CD14-positive monocyte (primary cell): ENCODE data around the gene RHOC. TPM values are rescaled to one million over a fixed set of nuclear protein-coding genes. Genes with fewer than 3 reads are reported as not detected.

Experiments
- DNase-seq, 3 donors: peaks; one replicate each; pipeline ENCODE4 v3.0.0-alpha.2; 2011 to 2022
- H2AFZ ChIP-seq: 2 replicates; pipeline ENCODE4 v1.6.0; 2012; ENCODE audit warnings: mild to moderate bottlenecking, low read depth, low read length, inconsistent platforms; ENCODE audit not compliant: insufficient read depth, poor library complexity, severe bottlenecking
- H3K27ac ChIP-seq, 2 donors: 1 replicate in 1 of 2; 2 replicates in 1 of 2; pipeline ENCODE4 v1.5.1; 2012 to 2013; ENCODE audit warnings: low read length in 2 of 2, control low read depth in 1 of 2, inconsistent platforms in 1 of 2, low read depth in 1 of 2, mild to moderate bottlenecking in 1 of 2
- H3K27me3 ChIP-seq, 2 donors: one replicate each; pipeline versions ENCODE4 v1.6.0 to v1.6.1; 2011 to 2013; ENCODE audit warnings: low read length in 2 of 2; ENCODE audit not compliant: control insufficient read depth in 2 of 2, insufficient read depth in 2 of 2
- H3K36me3 ChIP-seq, 2 donors: replicated peaks in 1 of 2; 1 replicate in 1 of 2; 2 replicates in 1 of 2; pipeline versions ENCODE4 v1.5.1 to v1.6.1; 2012 to 2013; ENCODE audit warnings: low read length in 2 of 2, control low read depth in 1 of 2, inconsistent platforms in 1 of 2, mild to moderate bottlenecking in 1 of 2; ENCODE audit not compliant: insufficient read depth in 2 of 2, control insufficient read depth in 1 of 2
- H3K4me1 ChIP-seq, 2 donors: 1 replicate in 1 of 2; 2 replicates in 1 of 2; pipeline versions ENCODE4 v1.5.1 to v1.6.1; 2012 to 2013; ENCODE audit warnings: low read length in 2 of 2, control low read depth in 1 of 2, inconsistent platforms in 1 of 2, mild to moderate bottlenecking in 1 of 2, moderate library complexity in 1 of 2; ENCODE audit not compliant: insufficient read depth in 2 of 2, control insufficient read depth in 1 of 2
- H3K4me2 ChIP-seq: replicated peaks from 2 replicates; pipeline ENCODE3; 2012; ENCODE audit warnings: low read length, moderate library complexity, mild to moderate bottlenecking; ENCODE audit not compliant: poor library complexity, severe bottlenecking; ENCODE audit errors: extremely low read depth
- H3K4me3 ChIP-seq, 3 experiments: fragments of 200-600 bp in 1 of 3; sonication (generic) in 1 of 3; replicated peaks in 1 of 3; 1 replicate in 2 of 3; 2 replicates in 1 of 3; pipeline ENCODE4 v1.5.1; 2011 to 2013; ENCODE audit warnings: low read length in 3 of 3, mild to moderate bottlenecking in 3 of 3, control low read depth in 2 of 3, low read depth in 2 of 3, inconsistent platforms in 1 of 3, moderate library complexity in 1 of 3
- H3K79me2 ChIP-seq: 2 replicates; pipeline ENCODE4 v1.6.0; 2012; ENCODE audit warnings: mild to moderate bottlenecking, control low read depth, inconsistent platforms, low read length, moderate library complexity; ENCODE audit not compliant: insufficient read depth
- H3K9ac ChIP-seq: 2 replicates; pipeline ENCODE4 v1.6.0; 2017; ENCODE audit warnings: low read length, mild to moderate bottlenecking; ENCODE audit not compliant: insufficient read depth, poor library complexity, severe bottlenecking
- H3K9me3 ChIP-seq, 2 donors: replicated peaks in 1 of 2; 1 replicate in 1 of 2; 2 replicates in 1 of 2; pipeline versions ENCODE4 v1.5.1 to v1.6.1; 2012 to 2013; ENCODE audit warnings: low read length in 2 of 2, control low read depth in 1 of 2; ENCODE audit not compliant: control insufficient read depth in 1 of 2, insufficient read depth in 1 of 2
- H4K20me1 ChIP-seq: 2 replicates; pipeline ENCODE4 v1.6.0; 2012; ENCODE audit warnings: mild to moderate bottlenecking, low read length, control low read depth, moderate library complexity; ENCODE audit not compliant: insufficient read depth
- H3K27ac Mint-ChIP-seq, 7 donors: one replicate each; pipeline ENCODE4 v1.8.0; 2020; ENCODE audit warnings: mild to moderate bottlenecking in 7 of 7, mixed read lengths in 7 of 7, moderate library complexity in 6 of 7, inconsistent platforms in 2 of 7
- H3K27me3 Mint-ChIP-seq, 3 donors: one replicate each; pipeline ENCODE4 v1.8.0; 2021 to 2022; ENCODE audit warnings: low read depth in 3 of 3, mild to moderate bottlenecking in 3 of 3, mixed read lengths in 3 of 3, moderate library complexity in 3 of 3, inconsistent platforms in 1 of 3
- H3K36me3 Mint-ChIP-seq, 2 donors: one replicate each; pipeline ENCODE4 v1.8.0; 2020; ENCODE audit warnings: mixed read lengths in 2 of 2, inconsistent platforms in 1 of 2, mild to moderate bottlenecking in 1 of 2
- H3K4me1 Mint-ChIP-seq: one replicate; pipeline ENCODE4 v1.8.0; 2020; ENCODE audit warnings: mild to moderate bottlenecking, mixed read lengths
- H3K4me3 Mint-ChIP-seq, 2 donors: one replicate each; pipeline ENCODE4 v1.8.0; 2020; ENCODE audit warnings: mild to moderate bottlenecking in 2 of 2, mixed read lengths in 2 of 2, moderate library complexity in 1 of 2
- H3K9me3 Mint-ChIP-seq, 7 donors: one replicate each; pipeline ENCODE4 v1.8.0; 2020 to 2022; ENCODE audit warnings: mixed read lengths in 7 of 7, mild to moderate bottlenecking in 6 of 7, moderate library complexity in 6 of 7, inconsistent platforms in 2 of 7
- CTCF ChIP-seq: fragments of 200-600 bp; IDR thresholded peaks from one replicate; pipeline ENCODE4 v1.8.0; 2022; ENCODE audit warnings: antibody characterized with exemption, mild to moderate bottlenecking
- WGBS: methylation state at CpG from one replicate; pipeline ENCODE4 v1.1.5; 2013; ENCODE audit warnings: missing lambda C conversion rate; ENCODE audit not compliant: insufficient coverage; 5-methylcytosine and 5-hydroxymethylcytosine counted together
- intact Hi-C, 2 donors: fragments of 100-400 bp; cut with micrococcal nuclease; formaldehyde crosslinking; loops; one replicate each; pipeline versions ENCODE4 v1.15.0 to v1.15.1; 2023
- polyA plus RNA-seq, 3 donors: library from polyadenylated mRNA; depleted of rRNA in 1 of 3; unstranded in 2 of 3; stranded (reverse) in 1 of 3; fragments of 300-500 nt in 2 of 3; fragments of >200 nt in 1 of 3; fragmentation: Illumina TruSeq in 2 of 3; gene quantifications; 1 replicate in 2 of 3; 2 replicates in 1 of 3; pipeline ENCODE4 v1.2.3, GENCODE V29; 2012 to 2021

Gene RHOC
- polyA plus RNA-seq, 3 donors, result 78.9 to 119 (median 91.5) TPM

DNA sequence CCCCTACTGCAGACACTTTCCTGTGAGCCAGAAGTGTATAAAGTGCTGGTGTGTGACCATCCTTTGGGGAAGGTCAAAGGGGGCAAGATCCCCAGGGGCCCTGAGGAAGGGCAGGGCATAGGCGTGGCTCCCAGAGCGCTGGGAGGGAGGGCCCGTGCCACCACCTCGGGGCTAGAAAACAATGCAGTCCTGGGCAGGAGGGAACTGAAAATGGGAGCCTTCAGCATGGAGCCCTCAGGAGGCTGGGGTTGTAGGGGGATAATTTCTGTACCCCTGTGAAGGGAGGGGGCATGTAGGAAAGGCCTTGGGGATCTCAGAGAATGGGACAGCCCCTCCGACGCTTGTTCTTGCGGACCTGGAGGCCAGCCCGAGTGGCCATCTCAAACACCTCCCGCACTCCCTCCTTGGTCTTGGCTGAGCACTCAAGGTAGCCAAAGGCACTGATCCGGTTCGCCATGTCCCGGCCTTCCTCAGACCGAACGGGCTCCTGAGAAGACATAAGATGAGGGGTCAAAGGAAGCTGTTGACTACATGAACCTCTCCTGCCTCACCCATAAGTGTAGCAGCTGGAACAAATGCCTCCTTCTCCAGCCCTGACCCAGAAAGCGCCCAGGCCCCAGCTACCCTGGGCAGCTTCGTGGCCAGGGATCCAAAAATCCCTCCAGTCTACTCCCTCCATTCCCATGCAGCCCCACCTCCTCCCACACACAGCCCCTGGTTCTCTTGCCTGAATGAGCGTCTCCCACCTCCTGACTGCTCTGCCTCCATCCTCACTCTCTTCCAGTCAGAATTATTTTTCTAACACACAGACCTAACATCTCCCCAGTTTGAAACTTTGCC lies 5.5 kb downstream of the RHOC start:
- Histone ChIP-seq H3K79me2 (no peaks in the 10 kb centered on the region), H3K9me3 (no peaks in the 10 kb centered on the region), H3K4me1 (peaks cover 50 to 54% of the 10 kb centered on the region in 2 donors), H3K27ac (peak overlapping the region; percentile 49 to 67), H3K36me3 (peaks cover 0 to 19% of the 10 kb centered on the region in 2 donors), H4K20me1 (no peaks in the 10 kb centered on the region), H3K27me3 (peaks cover 0 to 16% of the 10 kb centered on the region in 2 donors), H2AFZ (peak overlapping the region; percentile 38), H3K9ac (no peak overlapping the region), H3K4me3 (peak overlapping the region in 1 of 3 experiments; percentile 34), H3K4me2 (peak overlapping the region; percentile 60)
- intact Hi-C loops, result loop anchor here (5.0 to 10.0 kb wide), 3 partner anchors 197 to 343 kb away; partner anchors contain the start of gene WNT2B (in 1 of the 2)
- peaks cover 61% of the 10 kb centered on the region for H3K4me1 Mint-ChIP-seq
- peak overlapping the region; percentile 68 to 95 (median 83) for H3K27ac Mint-ChIP-seq
- TF ChIP-seq CTCF, result no peak
- peak overlapping the region; percentile 37 to 57 for H3K4me3 Mint-ChIP-seq
- 71% methylated on average over 12 of the region's 17 CpGs for WGBS
- H3K9me3 Mint-ChIP-seq, result peaks cover 0 to 2% (median 0%) of the 10 kb centered on the region in 7 donors
- peaks cover 6 to 27% (median 16%) of the 10 kb centered on the region in 3 donors for H3K27me3 Mint-ChIP-seq
- peaks cover 12 to 31% of the 10 kb centered on the region in 2 donors for H3K36me3 Mint-ChIP-seq
- no peak for DNase-seq

GRCh38 chr1:112700290-112701226 lies 6.4 kb downstream of the RHOC start:
- H3K4me3 Mint-ChIP-seq, result peak overlapping the region; percentile 37 to 57
- Histone ChIP-seq H4K20me1 (no peaks in the 10 kb centered on the region), H3K4me2 (peak overlapping the region; percentile 60), H3K27ac (peak overlapping the region; percentile 49 to 67), H2AFZ (peak overlapping the region; percentile 38), H3K9ac (no peak overlapping the region), H3K4me1 (peaks cover 43 to 45% of the 10 kb centered on the region in 2 donors), H3K36me3 (peaks cover 0 to 22% of the 10 kb centered on the region in 2 donors), H3K79me2 (no peaks in the 10 kb centered on the region), H3K4me3 (peak overlapping the region in 1 of 3 experiments; percentile 34), H3K27me3 (peaks cover 0 to 8% of the 10 kb centered on the region in 2 donors), H3K9me3 (no peaks in the 10 kb centered on the region)
- peaks cover 53% of the 10 kb centered on the region for H3K4me1 Mint-ChIP-seq
- no peak for TF ChIP-seq CTCF
- peaks cover 0 to 2% (median 0%) of the 10 kb centered on the region in 7 donors for H3K9me3 Mint-ChIP-seq
- H3K27me3 Mint-ChIP-seq, result peaks cover under 1 to 18% (median 10%) of the 10 kb centered on the region in 3 donors
- peaks cover 12 to 30% of the 10 kb centered on the region in 2 donors for H3K36me3 Mint-ChIP-seq
- WGBS, result 50% methylated on average over 2 of the region's 7 CpGs
- peak; percentile 67 to 77 (median 72) for DNase-seq
- H3K27ac Mint-ChIP-seq, result peak overlapping the region; percentile 68 to 95 (median 83)
- intact Hi-C loops, result loop anchor here (5.0 to 10.0 kb wide), 3 partner anchors 196 to 344 kb away; partner anchors contain the start of gene WNT2B (in 1 of the 2)
